Bronchial smooth muscle cell (primary cell): ENCODE results near the gene BTBD2. TPM values are rescaled to one million over a fixed set of nuclear protein-coding genes. Genes with fewer than 3 reads are reported as not detected.

Source experiments
- total RNA-seq: library from RNA; depleted of rRNA; stranded (reverse); fragments of >200 nt; gene quantifications from 2 replicates; pipeline ENCODE4 v1.2.1, GENCODE V29; 2014

Gene BTBD2
- total RNA-seq = 55.0 and 66.6 TPM in 2 replicates

DNA sequence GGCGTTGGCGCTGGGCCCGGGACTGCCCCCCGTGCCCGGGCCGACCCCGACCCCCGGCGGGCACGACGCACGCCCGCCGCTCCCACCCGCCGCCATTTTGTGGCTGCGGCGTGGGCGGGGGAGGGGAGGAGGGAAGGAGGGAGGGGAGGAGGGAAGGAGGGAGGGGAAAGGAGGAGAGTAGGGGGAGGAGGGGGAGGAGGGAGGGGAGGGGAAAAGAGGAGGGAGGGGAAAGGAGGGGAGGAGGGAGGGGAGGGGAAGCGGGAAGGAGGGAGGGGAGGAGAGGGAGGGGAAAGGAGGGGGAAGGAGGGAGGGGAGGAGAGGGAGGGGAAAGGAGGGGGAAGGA lies at the start of gene BTBD2:
BTBD2 (minus strand) TSS at position 107 of the 343 bp plus-strand sequence; CDS start at position 96, 11 bp downstream.

DNA sequence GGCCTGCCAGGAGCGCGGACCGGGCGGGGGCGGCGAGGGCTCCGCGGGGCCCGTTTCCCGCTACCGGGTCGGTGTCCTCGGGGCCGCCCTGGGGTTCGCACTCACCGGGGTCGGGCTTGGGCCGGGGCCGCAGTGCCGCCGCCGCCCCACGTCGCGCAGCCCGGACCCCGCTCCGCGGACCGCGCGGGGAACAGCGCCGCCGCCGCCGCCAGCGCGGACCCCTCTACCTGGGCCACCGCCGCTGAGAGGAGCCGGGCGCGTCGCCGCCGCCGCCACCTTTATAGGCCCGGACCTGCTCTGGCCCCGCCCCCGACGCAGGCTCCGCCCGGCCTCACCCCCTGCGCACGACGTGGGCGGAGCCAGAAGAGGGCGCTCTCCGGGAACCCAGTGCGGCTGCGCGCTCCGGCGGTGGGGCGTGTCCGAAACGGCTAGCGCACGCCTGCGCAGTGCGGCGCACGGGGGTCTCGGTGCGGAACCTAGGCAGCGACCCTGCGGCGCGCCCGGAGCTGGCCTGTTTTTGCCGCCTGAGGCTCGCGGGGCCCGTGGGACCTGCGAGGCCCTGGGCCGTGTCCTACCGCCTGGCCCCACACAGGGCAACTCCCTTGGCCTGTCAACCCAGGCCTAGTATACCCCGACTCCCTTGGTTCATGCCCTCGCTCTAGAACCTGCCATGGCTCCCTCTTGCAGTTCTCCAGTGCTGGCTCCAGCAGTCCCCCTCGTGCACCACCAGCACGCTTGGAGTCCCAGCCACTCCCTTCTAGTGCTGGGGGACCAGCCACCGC lies 35.7 kb upstream of the BTBD2 start, which contains the start of gene MKNK2:
MKNK2 (minus strand) TSS at position 254 of the 782 bp plus-strand sequence. CDS start 393 bp downstream, outside the sequence.

DNA sequence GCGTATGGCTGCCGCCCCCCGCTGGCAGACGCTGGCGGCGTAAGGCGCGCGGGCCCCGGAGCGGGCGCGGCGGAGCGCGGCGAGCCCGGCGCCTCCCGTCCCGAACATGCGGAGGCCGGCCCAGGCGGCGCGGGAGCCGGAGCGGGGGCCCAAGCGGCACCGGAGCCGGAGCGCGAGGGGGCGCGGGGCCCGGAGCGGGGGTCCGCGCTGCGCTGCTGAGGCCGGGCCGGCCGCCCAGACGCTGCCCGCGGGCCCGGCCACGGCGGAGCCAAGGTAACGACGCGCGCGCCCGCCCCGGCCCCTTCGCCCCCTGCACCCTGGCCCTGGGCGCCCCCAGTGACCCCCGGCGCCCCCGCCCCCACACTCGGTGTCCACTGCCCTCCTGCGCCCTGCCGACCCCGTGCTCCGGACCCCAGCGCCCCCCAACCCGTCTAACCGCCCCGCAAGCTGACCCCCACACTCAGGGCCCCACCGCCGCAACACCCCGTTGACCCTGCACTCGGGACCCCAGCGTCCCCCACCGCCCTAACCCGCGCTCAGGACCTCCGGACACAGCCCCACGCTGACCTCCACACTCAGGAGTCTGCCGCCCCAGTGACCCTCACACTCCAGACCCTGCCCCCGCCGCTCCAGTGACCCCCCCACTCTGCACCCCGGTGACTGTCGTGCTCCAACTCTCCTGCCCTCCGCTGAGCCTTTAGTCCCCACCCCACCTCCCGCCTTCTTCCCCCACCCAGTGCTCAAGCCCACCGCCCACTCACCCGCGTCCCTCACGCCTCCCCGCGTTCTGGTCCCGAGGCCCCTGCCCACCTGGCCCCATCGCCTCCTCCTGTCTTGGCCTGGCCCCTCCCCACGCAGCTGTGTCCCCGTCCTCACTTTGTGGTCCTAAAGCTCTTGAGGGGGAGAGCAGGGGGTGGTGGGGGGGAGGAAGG lies 74.1 kb downstream of the BTBD2 start, which contains the start of gene CSNK1G2:
CSNK1G2 (plus strand) TSS at position 27 of the 932 bp plus-strand sequence. CDS start 28,601 bp downstream, outside the sequence.

Other genes starting within 250 kb of the BTBD2 start
- gene ATP8B3, start 203.4 kb downstream of the BTBD2 start, total RNA-seq = 0.95 and 1.9 TPM in 2 replicates
- gene REXO1, start 167.2 kb downstream of the BTBD2 start, total RNA-seq = 2.4 and 3.3 TPM in 2 replicates
- 1.3 and 2.5 TPM in 2 replicates for gene KLF16, start 152.1 kb downstream of the BTBD2 start, total RNA-seq
- gene ABHD17A, start 130.2 kb downstream of the BTBD2 start, total RNA-seq = 85.9 and 88.2 TPM in 2 replicates
- 1.4 and 1.7 TPM in 2 replicates for gene ADAT3, start 110.3 kb downstream of the BTBD2 start, total RNA-seq
- gene SCAMP4, start 110.3 kb downstream of the BTBD2 start, total RNA-seq = 14.1 and 24.0 TPM in 2 replicates
- gene CSNK1G2, start 74.5 kb downstream of the BTBD2 start, total RNA-seq = 39.4 and 62.3 TPM in 2 replicates
- gene MKNK2, start 35.5 kb upstream of the BTBD2 start, total RNA-seq = 77.2 and 206 TPM in 2 replicates
- 12.1 and 19.2 TPM in 2 replicates for gene MOB3A, start 80.6 kb upstream of the BTBD2 start, total RNA-seq
- gene IZUMO4, start 81.2 kb upstream of the BTBD2 start, total RNA-seq = 1.7 and 1.9 TPM in 2 replicates
- 69.8 and 80.8 TPM in 2 replicates for gene AP3D1, start 135.9 kb upstream of the BTBD2 start, total RNA-seq
- gene DOT1L, start 148.2 kb upstream of the BTBD2 start, total RNA-seq = 2.5 and 5.8 TPM in 2 replicates
- gene PLEKHJ1, start 220.6 kb upstream of the BTBD2 start, total RNA-seq = 32.8 and 48.1 TPM in 2 replicates
- gene SF3A2, start 221.1 kb upstream of the BTBD2 start, total RNA-seq = 24.6 and 27.6 TPM in 2 replicates
- gene AMH, start 233.6 kb upstream of the BTBD2 start, total RNA-seq = 0.16 and 0.17 TPM in 2 replicates
- gene JSRP1, start 240.7 kb upstream of the BTBD2 start, total RNA-seq = not detected in 2 replicates